Epithelial cell of esophagus (primary cell): ENCODE data around the gene SAMD11.

Experiments
- DNase-seq: peaks from one replicate; pipeline ENCODE4 v3.0.0; 2010; ENCODE audit warnings: low read depth
- H3K4me3 ChIP-seq: 2 replicates; pipeline ENCODE4 v1.5.1; 2011; ENCODE audit warnings: mild to moderate bottlenecking, low read length, control low read depth
- TF ChIP-seq, protein P1 (sequence below): IDR thresholded peaks from 2 replicates; pipeline ENCODE4 v1.5.1; 2011; ENCODE audit warnings: low read depth, mild to moderate bottlenecking, low read length, control low read depth, inconsistent platforms; ENCODE audit not compliant: insufficient read depth; ENCODE audit errors: missing control alignments

SAMD11 gene

DNA sequence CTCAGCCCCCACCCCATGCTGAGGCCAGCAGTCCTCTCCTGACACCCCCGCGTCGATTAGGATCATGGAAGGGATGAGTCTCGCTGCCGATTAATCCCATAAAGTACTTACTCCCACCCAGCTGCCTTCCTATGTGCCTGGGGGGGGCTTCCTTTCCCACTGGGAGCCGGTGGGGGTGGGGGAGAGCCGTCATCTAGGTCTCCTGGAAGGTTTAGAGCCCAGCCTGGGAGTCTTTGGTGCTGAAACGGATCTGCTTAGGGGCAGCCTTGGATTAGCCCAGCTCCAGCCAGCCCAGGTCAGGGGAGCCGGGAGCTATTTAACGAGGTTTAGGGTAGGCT lies 9.8 kb downstream of the SAMD11 start:
- DNase-seq = no peak
- TF ChIP-seq, protein P1, sequence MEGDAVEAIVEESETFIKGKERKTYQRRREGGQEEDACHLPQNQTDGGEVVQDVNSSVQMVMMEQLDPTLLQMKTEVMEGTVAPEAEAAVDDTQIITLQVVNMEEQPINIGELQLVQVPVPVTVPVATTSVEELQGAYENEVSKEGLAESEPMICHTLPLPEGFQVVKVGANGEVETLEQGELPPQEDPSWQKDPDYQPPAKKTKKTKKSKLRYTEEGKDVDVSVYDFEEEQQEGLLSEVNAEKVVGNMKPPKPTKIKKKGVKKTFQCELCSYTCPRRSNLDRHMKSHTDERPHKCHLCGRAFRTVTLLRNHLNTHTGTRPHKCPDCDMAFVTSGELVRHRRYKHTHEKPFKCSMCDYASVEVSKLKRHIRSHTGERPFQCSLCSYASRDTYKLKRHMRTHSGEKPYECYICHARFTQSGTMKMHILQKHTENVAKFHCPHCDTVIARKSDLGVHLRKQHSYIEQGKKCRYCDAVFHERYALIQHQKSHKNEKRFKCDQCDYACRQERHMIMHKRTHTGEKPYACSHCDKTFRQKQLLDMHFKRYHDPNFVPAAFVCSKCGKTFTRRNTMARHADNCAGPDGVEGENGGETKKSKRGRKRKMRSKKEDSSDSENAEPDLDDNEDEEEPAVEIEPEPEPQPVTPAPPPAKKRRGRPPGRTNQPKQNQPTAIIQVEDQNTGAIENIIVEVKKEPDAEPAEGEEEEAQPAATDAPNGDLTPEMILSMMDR = no peak
- no peak overlapping the region for H3K4me3 ChIP-seq

DNA sequence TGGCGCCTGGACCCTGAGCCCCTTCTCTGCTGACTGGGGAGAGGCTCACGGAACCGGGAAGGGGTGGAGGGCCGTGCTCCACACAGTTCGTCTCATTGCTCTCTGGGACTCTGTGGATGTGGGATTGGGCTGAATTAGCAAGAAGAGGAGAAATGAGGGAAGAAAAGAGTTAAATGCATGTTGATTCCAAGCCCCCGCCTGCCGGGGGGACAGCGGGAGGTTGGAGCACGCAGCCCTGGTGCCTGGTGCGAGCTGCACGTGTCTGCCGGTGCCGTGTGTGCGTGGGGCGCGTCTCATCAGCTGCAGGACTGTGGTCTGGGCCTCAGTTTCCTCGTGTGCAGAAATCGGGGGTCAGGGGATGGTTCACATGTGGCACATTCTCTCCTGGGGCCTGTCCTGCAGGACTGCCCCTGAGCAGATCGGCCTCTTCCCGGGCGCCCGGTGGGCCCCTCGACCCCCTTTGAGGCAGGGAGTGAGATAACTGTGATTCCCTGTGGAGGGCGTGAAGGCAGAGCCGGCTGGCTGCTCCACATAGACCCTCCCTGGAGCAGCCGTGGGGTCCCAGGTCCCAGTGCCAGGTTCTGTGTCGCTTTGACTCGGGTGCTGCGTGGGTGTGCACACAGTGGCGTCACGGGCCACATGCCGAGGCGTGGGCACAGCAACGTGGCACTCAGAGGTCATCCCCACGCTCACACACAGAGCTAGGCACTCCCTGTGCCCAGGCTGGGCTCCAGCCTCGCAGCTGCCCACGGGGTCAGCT lies 11.4 kb downstream of the SAMD11 start:
- TF ChIP-seq, protein P1 = no peak
- no peak for DNase-seq
- H3K4me3 ChIP-seq = no peak overlapping the region

DNA sequence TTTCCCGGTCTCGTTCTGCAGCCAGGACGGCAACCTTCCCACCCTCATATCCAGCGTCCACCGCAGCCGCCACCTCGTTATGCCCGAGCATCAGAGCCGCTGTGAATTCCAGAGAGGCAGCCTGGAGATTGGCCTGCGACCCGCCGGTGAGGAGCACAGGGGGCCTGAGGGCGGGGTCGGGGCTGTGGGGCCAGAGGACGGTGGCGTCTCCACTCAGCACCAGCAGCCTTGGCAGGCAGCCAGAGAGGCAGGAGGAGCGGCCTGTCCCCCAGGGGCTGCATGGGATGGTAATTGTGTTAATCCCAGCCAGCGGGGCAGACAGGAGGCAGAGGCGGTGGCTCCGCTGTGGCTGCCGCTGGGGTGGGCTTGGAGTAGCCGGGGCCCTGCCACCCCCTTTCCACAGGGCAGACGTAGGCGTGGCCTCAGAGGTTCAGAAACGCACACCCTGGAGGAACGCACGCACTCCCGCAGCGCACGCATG lies 12.1 kb downstream of the SAMD11 start:
- TF ChIP-seq, protein P1 = no peak
- DNase-seq = no peak
- H3K4me3 ChIP-seq = no peak overlapping the region

DNA sequence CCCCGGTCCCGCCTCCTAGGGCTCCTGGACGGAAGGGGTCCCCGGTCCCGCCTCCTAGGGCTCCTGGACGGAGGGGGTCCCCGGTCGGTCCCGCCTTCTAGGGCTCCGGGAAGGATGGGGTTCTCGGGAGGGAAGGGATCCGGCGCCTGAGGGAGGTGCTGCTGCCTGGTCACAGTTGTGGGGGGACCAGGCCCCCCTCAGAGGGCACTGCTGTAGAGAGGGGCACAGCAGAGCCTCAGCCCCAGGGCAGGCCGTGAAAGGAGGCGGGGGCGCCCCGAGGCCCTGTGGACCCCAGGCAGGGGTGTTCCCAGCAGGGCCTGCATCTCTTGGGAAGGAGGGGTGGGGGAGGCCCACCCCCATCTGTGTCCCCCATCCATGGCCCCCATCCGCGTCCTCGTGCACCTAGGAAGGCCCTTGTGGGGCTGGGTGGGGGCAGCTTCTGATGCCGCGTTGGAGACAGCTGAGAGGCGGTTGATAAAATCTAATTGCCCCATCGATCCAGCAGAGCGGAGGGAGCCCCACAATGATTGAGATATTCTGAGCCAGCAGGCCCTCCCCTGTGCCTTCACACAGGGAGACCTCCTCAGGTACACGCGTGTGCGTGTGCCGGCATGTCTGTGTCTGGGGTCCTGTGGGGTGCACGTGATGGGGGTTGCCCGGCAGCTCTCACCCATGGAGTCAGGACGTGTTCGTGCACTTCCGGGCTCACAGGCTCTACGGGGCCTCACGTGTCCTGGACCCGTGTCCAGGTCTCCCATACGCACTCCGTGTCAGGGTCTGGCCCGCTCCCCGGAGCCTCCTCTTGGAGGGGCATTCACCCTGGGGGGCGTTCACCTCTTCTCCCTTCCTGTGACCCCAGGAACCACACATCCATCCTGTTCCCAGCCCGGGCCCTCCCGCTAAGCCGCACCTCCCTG lies 12.9 kb downstream of the SAMD11 start:
- TF ChIP-seq, protein P1 = no peak
- no peak overlapping the region for H3K4me3 ChIP-seq
- DNase-seq = no peak

DNA sequence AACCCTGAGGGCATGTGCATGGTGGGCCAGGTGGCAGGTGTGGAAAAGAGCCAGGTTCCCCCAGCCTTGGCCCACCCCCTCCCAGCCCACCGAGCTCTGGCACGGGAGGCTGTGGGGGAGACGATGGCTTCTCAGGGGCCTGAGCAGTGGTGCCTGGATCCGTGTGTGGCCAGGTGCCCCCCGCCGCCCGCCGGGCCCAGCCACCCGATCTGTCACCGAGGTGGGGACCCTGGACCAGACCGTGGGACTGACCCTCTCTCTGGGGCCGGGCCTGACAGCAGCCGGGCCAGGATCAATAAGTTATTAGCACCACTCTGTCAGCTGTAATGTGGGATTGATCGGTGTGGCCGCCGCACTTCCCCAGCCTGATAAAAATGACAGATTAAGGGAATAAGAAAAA lies 13.8 kb downstream of the SAMD11 start:
- no peak overlapping the region for H3K4me3 ChIP-seq
- TF ChIP-seq, protein P1 = no peak
- DNase-seq = no peak

DNA sequence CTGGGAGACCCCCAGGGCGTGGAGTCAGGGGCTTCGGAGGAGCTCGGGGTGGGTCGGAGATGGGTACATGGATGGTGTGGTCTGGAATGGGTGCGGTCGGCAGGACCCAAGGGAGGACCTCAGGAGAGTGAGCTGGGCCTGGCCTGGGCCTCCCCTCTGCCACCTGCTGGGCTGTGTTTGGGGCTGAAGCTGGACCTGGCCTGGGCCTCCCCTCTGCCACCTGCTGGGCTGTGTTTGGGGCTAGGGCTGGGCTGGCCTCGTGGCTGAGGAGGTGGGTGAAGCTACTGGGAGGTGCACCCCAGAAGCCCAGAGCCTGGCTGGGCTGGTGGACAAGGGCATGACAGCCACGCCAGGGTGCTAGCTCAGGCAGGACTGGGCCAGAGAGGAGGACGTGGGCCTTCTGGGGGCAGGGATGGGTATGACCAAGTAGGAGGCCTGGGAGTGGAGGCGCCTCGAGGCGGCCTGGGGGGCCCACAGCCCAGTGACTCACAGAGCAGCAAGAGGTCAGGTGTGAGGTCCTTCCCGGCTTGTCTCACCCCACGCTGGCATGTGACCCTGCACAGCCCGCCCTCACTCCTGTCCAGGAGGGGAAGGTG lies 14.5 kb downstream of the SAMD11 start:
- peak; percentile 57 for DNase-seq
- TF ChIP-seq, protein P1 = peak; percentile 62
- no peak overlapping the region for H3K4me3 ChIP-seq
